ENCODE measurements around the gene NDEL1. TPM values are rescaled to one million over a fixed set of nuclear protein-coding genes. Genes with fewer than 3 reads are reported as not detected.
A peak's percentile ranks its signal among the peaks of the same experiment; 100 is the strongest.

Gene NDEL1
- total and polyA plus RNA-seq, 8 donors: 14.4 to 28.8 (median 21.0) TPM

DNA sequence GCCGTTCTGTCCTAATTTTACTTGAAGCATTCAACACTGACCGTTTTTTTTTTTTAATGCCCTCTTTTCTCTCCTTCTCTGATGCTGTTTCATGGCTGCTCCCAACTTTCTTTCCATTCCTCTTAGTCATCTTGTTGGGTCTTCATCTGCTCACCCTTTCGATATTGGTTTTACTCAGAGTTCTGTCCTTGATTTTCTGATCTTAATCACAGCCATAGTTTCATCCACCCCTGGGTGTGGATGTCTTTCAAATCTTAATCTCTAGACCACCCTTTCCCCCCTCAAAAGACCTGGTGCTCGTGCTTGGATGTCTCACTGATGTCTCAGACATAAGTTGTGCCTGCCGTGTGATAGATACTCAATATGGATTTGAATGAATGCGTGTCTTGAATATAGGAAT lies 22.4 kb downstream of the NDEL1 start:
- peaks cover 0 to 51% (median 12%) of the 10 kb centered on the region in 3 donors for H3K36me3 ChIP-seq
- no peaks in the 10 kb centered on the region for H3K4me1 ChIP-seq
- H3K9me3 ChIP-seq: no peaks in the 10 kb centered on the region
- no peak overlapping the region for H3K4me3 ChIP-seq
- DNase-seq (no peak), FAIRE-seq (no peak), ATAC-seq (no peak)
- TF ChIP-seq, protein P1, sequence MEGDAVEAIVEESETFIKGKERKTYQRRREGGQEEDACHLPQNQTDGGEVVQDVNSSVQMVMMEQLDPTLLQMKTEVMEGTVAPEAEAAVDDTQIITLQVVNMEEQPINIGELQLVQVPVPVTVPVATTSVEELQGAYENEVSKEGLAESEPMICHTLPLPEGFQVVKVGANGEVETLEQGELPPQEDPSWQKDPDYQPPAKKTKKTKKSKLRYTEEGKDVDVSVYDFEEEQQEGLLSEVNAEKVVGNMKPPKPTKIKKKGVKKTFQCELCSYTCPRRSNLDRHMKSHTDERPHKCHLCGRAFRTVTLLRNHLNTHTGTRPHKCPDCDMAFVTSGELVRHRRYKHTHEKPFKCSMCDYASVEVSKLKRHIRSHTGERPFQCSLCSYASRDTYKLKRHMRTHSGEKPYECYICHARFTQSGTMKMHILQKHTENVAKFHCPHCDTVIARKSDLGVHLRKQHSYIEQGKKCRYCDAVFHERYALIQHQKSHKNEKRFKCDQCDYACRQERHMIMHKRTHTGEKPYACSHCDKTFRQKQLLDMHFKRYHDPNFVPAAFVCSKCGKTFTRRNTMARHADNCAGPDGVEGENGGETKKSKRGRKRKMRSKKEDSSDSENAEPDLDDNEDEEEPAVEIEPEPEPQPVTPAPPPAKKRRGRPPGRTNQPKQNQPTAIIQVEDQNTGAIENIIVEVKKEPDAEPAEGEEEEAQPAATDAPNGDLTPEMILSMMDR (IDR thresholded peaks at IDR 0.05): no peak
- no peak overlapping the region for H3K27ac ChIP-seq
- WGBS, 2 donors: 92% methylated on average over 6 of the region's 6 CpGs
- no peaks in the 10 kb centered on the region for H3K27me3 ChIP-seq
- intact Hi-C loops (cut with DNase I): no loop called here

DNA sequence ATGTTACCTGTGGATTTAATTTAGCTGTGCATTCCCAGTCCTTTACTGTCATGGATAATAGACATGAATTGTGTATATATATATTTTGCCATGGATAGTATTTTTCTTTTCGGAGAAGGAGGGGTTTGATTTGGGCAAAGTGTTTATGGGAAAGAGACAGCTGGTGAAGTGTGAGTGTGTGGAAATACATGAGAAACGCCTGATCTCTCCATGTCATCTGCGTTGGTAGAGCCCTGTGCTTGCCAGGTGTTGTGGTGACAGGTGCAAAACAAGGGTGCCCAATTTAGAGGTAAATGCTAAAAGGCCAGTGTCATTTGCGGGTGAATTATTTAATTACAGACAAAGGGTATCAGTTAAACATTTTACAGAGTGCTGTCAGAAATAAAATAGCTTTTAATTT lies 23.4 kb downstream of the NDEL1 start:
- DNase-seq (peak in 1 of 6 donors; percentile 53), FAIRE-seq (no peak), ATAC-seq (peak; percentile 67 to 85 (median 74))
- H3K36me3 ChIP-seq: peaks cover 0 to 51% (median 11%) of the 10 kb centered on the region in 3 donors
- TF ChIP-seq, protein P1 (IDR thresholded peaks at IDR 0.05): no peak
- no peaks in the 10 kb centered on the region for H3K9me3 ChIP-seq
- intact Hi-C loops (cut with DNase I): no loop called here
- no peak overlapping the region for H3K27ac ChIP-seq
- no peaks in the 10 kb centered on the region for H3K4me1 ChIP-seq
- H3K4me3 ChIP-seq: no peak overlapping the region
- no peaks in the 10 kb centered on the region for H3K27me3 ChIP-seq
- 36 to 43% methylated on average over 4 of the region's 4 CpGs for WGBS, 2 donors

DNA sequence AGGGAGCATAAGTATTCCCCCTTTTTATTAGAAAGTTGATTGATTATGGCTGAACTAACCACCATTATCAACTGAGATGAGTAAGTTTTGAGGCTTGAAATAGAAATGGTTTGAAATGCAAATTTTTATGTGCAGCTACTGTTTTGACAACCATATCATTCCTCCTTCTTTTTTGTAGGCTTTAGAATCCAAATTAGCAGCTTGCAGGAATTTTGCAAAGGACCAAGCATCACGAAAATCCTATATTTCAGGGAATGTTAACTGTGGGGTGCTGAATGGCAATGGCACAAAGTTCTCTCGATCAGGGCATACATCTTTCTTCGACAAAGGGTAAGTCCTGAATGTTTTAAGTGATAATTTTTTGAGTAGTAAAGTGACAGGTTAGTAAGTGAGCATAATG lies 24.1 kb downstream of the NDEL1 start:
- 95 to 96% methylated on average over 3 of the region's 3 CpGs for WGBS, 2 donors
- Histone ChIP-seq H3K4me3 (no peak overlapping the region), H3K27ac (no peak overlapping the region), H3K4me1 (no peaks in the 10 kb centered on the region), H3K27me3 (no peaks in the 10 kb centered on the region), H3K9me3 (no peaks in the 10 kb centered on the region), H3K36me3 (peaks cover 0 to 47% (median 10%) of the 10 kb centered on the region in 3 donors)
- FAIRE-seq (no peak), ATAC-seq (no peak), DNase-seq (no peak)
- TF ChIP-seq, protein P1 (IDR thresholded peaks at IDR 0.05): no peak
- intact Hi-C loops (cut with DNase I): no loop called here

DNA sequence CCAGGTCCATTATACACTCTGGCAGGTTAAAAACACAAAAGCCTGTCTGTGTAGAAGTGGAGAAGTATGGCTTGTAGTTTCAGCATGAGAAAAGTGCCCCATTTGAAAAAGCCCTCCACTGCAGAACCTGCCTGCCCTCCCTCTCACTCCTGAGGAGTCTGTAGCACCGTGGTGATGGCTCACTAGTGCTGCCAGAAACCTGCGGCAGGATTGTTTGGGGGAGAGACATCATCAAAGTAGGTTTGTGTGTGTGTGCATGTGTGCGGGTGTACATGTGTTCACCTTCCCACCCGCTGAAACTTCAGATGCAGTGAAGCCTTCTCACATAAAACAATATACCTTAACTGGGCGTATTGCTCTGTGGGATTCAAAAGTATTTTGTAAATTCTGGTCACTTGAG lies 26.9 kb downstream of the NDEL1 start:
- 66% methylated on average over 5 of the region's 5 CpGs for WGBS, 2 donors
- peaks cover 3 to 40% (median 8%) of the 10 kb centered on the region in 3 donors for H3K36me3 ChIP-seq

DNA sequence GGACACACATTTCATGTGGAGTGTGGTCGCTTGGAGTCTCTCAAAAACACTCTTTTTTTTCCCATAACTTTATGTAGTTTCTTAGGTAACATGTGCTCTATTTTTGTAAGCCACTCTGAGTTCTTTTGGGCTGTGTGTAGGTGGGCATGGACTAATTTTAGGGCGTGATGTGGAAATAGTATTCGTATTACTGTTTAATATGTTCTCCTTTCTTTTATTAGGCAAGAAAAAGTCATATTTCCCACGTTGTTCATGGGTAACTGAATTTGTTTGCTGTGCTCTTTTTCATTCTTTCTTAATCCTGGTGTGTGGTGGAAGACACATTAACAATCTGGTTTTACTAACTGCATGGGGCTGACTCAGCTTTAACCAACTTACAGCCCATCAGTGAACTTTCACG lies 27.4 kb downstream of the NDEL1 start:
- TF ChIP-seq, protein P1 (IDR thresholded peaks at IDR 0.05): no peak
- FAIRE-seq (no peak), DNase-seq (no peak), ATAC-seq (no peak)
- Histone ChIP-seq H3K4me1 (no peaks in the 10 kb centered on the region), H3K9me3 (no peaks in the 10 kb centered on the region), H3K27me3 (no peaks in the 10 kb centered on the region), H3K27ac (no peak overlapping the region), H3K36me3 (peaks cover 3 to 45% (median 10%) of the 10 kb centered on the region in 3 donors), H3K4me3 (no peak overlapping the region)
- 77% methylated on average over 5 of the region's 5 CpGs for WGBS, 2 donors
- intact Hi-C loops (cut with DNase I): no loop called here

More for the DNA sequence above, 26.9 kb downstream of the NDEL1 start:
- intact Hi-C loops (cut with DNase I): no loop called here
- ATAC-seq (no peak), FAIRE-seq (no peak), DNase-seq (no peak)
- TF ChIP-seq, protein P1 (IDR thresholded peaks at IDR 0.05): no peak
- Histone ChIP-seq H3K9me3 (no peaks in the 10 kb centered on the region), H3K27ac (no peak overlapping the region), H3K27me3 (no peaks in the 10 kb centered on the region), H3K4me1 (no peaks in the 10 kb centered on the region), H3K4me3 (no peak overlapping the region)

Measured in pancreas (tissue), 10 donors.